H1 (cell line): ENCODE measurements around the gene RGS13.

Experiments
- HDAC6 ChIP-seq: IDR thresholded peaks from one replicate; pipeline ENCODE4 v1.7.1; 2012; ENCODE audit warnings: low read depth, mild to moderate bottlenecking, inconsistent platforms, low read length, moderate library complexity
- RAD21 ChIP-seq, 2 experiments: IDR thresholded peaks in 1 of 2; conservative IDR thresholded peaks in 1 of 2; 2 replicates each; pipeline ENCODE4 v1.6.1; 2011; ENCODE audit warnings: low read depth in 2 of 2, low read length in 2 of 2, improper control_type of control experiment in 1 of 2, inconsistent platforms in 1 of 2, mild to moderate bottlenecking in 1 of 2, moderate library complexity in 1 of 2
- SRF ChIP-seq: IDR thresholded peaks from 2 replicates; pipeline ENCODE4 v1.6.1; 2011; ENCODE audit warnings: mild to moderate bottlenecking, low read depth, low read length, moderate library complexity
- TF ChIP-seq, protein P1 (sequence below): IDR thresholded peaks from 2 replicates; pipeline ENCODE4 v1.6.1; 2012; ENCODE audit warnings: inconsistent platforms
- TF ChIP-seq, protein P2 (sequence below), 3 experiments: IDR thresholded peaks; 1 replicate in 2 of 3; 2 replicates in 1 of 3; pipeline versions ENCODE4 v1.5.1 to v1.6.1; 2011; ENCODE audit warnings: low read length in 3 of 3, mild to moderate bottlenecking in 3 of 3, inconsistent platforms in 2 of 3, low read depth in 1 of 3, moderate library complexity in 1 of 3; ENCODE audit not compliant: insufficient read depth in 1 of 3; ENCODE audit errors: control extremely low read depth in 1 of 3

DNA sequence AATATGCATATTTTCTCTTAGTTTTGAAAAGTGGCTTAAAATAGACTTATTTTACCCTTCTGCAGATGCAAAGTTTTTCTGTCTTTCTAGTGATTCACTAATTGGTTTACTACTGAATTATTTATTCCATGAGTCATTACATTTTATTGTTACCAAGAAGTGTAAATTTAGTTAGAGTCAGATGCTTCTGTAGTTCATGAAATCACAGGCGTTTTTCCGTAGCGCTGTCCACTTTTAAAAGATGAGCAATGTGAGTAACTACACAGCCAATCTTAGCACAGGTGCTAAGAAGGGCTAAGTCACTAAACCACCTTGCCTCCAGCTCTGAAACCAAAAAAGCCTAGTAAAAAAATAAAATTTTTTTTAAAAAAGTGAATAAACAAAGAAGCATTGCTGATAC, 24.7 kb downstream of the RGS13 start:
- TF ChIP-seq, protein P1, sequence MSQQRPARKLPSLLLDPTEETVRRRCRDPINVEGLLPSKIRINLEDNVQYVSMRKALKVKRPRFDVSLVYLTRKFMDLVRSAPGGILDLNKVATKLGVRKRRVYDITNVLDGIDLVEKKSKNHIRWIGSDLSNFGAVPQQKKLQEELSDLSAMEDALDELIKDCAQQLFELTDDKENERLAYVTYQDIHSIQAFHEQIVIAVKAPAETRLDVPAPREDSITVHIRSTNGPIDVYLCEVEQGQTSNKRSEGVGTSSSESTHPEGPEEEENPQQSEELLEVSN, result no peak
- no peak for TF ChIP-seq HDAC6
- TF ChIP-seq, protein P2, sequence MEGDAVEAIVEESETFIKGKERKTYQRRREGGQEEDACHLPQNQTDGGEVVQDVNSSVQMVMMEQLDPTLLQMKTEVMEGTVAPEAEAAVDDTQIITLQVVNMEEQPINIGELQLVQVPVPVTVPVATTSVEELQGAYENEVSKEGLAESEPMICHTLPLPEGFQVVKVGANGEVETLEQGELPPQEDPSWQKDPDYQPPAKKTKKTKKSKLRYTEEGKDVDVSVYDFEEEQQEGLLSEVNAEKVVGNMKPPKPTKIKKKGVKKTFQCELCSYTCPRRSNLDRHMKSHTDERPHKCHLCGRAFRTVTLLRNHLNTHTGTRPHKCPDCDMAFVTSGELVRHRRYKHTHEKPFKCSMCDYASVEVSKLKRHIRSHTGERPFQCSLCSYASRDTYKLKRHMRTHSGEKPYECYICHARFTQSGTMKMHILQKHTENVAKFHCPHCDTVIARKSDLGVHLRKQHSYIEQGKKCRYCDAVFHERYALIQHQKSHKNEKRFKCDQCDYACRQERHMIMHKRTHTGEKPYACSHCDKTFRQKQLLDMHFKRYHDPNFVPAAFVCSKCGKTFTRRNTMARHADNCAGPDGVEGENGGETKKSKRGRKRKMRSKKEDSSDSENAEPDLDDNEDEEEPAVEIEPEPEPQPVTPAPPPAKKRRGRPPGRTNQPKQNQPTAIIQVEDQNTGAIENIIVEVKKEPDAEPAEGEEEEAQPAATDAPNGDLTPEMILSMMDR (IDR thresholded peaks at IDR 0.05; ENCODE audit: control extremely low read depth in 1 of 3, insufficient read depth in 1 of 3, low read depth in 1 of 3, low read length in 3 of 3), result no peak
- TF ChIP-seq SRF, result no peak
- no peak for TF ChIP-seq RAD21 (IDR thresholded peaks at IDR 0.05 in 1 of 2, conservative IDR thresholded peaks at IDR 0.05 in 1 of 2; ENCODE audit: low read depth in 2 of 2, low read length in 2 of 2)
